ENCODE measurements around the gene ADGRG6.

The ADGRG6 gene

GRCh38 chr6:142381181-142381580, 79.4 kb downstream of the ADGRG6 start:
- Histone ChIP-seq H3K79me2 (ENCODE audit: low read length) (no peaks in the 10 kb centered on the region), H2AFZ (ENCODE audit: low read length) (no peak overlapping the region), H3K9me3 (replicated peaks; ENCODE audit: insufficient read depth, low read length) (no peaks in the 10 kb centered on the region), H3K36me3 (replicated peaks; ENCODE audit: insufficient read depth, low read length) (no peaks in the 10 kb centered on the region), H4K20me1 (ENCODE audit: insufficient read depth, low read length) (no peaks in the 10 kb centered on the region), H3F3A (ENCODE audit: insufficient read depth, low read length) (no peaks in the 10 kb centered on the region), H3K4me2 (ENCODE audit: low read depth, low read length) (no peak overlapping the region), H3K27ac (ENCODE audit: low read length) (no peak overlapping the region), H3K27me3 (replicated peaks; ENCODE audit: insufficient read depth, low read length) (no peaks in the 10 kb centered on the region), H3K9ac (ENCODE audit: low read length) (no peak overlapping the region), H3K9me2 (replicated peaks; ENCODE audit: insufficient read depth, low read length) (no peaks in the 10 kb centered on the region), H3K4me1 (ENCODE audit: low read length) (no peaks in the 10 kb centered on the region), H3K4me3 (ENCODE audit: low read length) (no peak overlapping the region)
- TF ChIP-seq EZH2phosphoT487 (IDR thresholded peaks at IDR 0.05; ENCODE audit: low read length) (no peak), CTCF (IDR thresholded peaks at IDR 0.05; ENCODE audit: low read length) (no peak), EZH2 (optimal IDR thresholded peaks at IDR 0.05; ENCODE audit: low read depth, low read length) (no peak)
- no peak for DNase-seq

GRCh38 chr6:142381845-142382378, 80.1 kb downstream of the ADGRG6 start:
- no peaks in the 10 kb centered on the region for H3K9me2 ChIP-seq (replicated peaks; ENCODE audit: insufficient read depth, low read length)
- H4K20me1 ChIP-seq (ENCODE audit: insufficient read depth, low read length): no peaks in the 10 kb centered on the region
- H3K9me3 ChIP-seq (replicated peaks; ENCODE audit: insufficient read depth, low read length): no peaks in the 10 kb centered on the region
- no peaks in the 10 kb centered on the region for H3K36me3 ChIP-seq (replicated peaks; ENCODE audit: insufficient read depth, low read length)
- no peak overlapping the region for H2AFZ ChIP-seq (ENCODE audit: low read length)
- no peaks in the 10 kb centered on the region for H3K4me1 ChIP-seq (ENCODE audit: low read length)
- no peak overlapping the region for H3K4me2 ChIP-seq (ENCODE audit: low read depth, low read length)
- no peak overlapping the region for H3K4me3 ChIP-seq (ENCODE audit: low read length)
- no peak for DNase-seq
- no peaks in the 10 kb centered on the region for H3K27me3 ChIP-seq (replicated peaks; ENCODE audit: insufficient read depth, low read length)
- H3K9ac ChIP-seq (ENCODE audit: low read length): no peak overlapping the region
- H3K27ac ChIP-seq (ENCODE audit: low read length): no peak overlapping the region
- TF ChIP-seq EZH2 (optimal IDR thresholded peaks at IDR 0.05; ENCODE audit: low read depth, low read length): no peak
- no peak for TF ChIP-seq EZH2phosphoT487 (IDR thresholded peaks at IDR 0.05; ENCODE audit: low read length)
- no peak for TF ChIP-seq CTCF (IDR thresholded peaks at IDR 0.05; ENCODE audit: low read length)
- no peaks in the 10 kb centered on the region for H3F3A ChIP-seq (ENCODE audit: insufficient read depth, low read length)
- no peaks in the 10 kb centered on the region for H3K79me2 ChIP-seq (ENCODE audit: low read length)

- H3K27ac ChIP-seq (ENCODE audit: low read length): no peak overlapping the region
- H3K4me1 ChIP-seq (ENCODE audit: low read length): no peaks in the 10 kb centered on the region
- no peak overlapping the region for H3K9ac ChIP-seq (ENCODE audit: low read length)
- TF ChIP-seq CTCF (IDR thresholded peaks at IDR 0.05; ENCODE audit: low read length) (no peak), EZH2phosphoT487 (IDR thresholded peaks at IDR 0.05; ENCODE audit: low read length) (no peak), EZH2 (optimal IDR thresholded peaks at IDR 0.05; ENCODE audit: low read depth, low read length) (no peak)
- no peak overlapping the region for H2AFZ ChIP-seq (ENCODE audit: low read length)
- no peaks in the 10 kb centered on the region for H3F3A ChIP-seq (ENCODE audit: insufficient read depth, low read length)
- H4K20me1 ChIP-seq (ENCODE audit: insufficient read depth, low read length): no peaks in the 10 kb centered on the region
- no peaks in the 10 kb centered on the region for H3K36me3 ChIP-seq (replicated peaks; ENCODE audit: insufficient read depth, low read length)
- H3K4me2 ChIP-seq (ENCODE audit: low read depth, low read length): no peak overlapping the region
- no peaks in the 10 kb centered on the region for H3K9me2 ChIP-seq (replicated peaks; ENCODE audit: insufficient read depth, low read length)
- no peak overlapping the region for H3K4me3 ChIP-seq (ENCODE audit: low read length)
- no peaks in the 10 kb centered on the region for H3K9me3 ChIP-seq (replicated peaks; ENCODE audit: insufficient read depth, low read length)
- no peaks in the 10 kb centered on the region for H3K79me2 ChIP-seq (ENCODE audit: low read length)
- H3K27me3 ChIP-seq (replicated peaks; ENCODE audit: insufficient read depth, low read length): no peaks in the 10 kb centered on the region
- no peak for DNase-seq
These were observed 82.9 kb downstream of the ADGRG6 start for GRCh38 chr6:142384519-142385254.

Data from MM.1S (cell line).